GM21515 (cell line): ENCODE data around the gene NLGN4X.

Experiments used
- ATAC-seq: cut with Tn5 transposase; IDR thresholded peaks from one replicate; pipeline ENCODE4 v1.9.1; 2021; ENCODE audit not compliant: unreplicated experiment

Gene NLGN4X

GRCh38 chrX:5876984-5877596 lies 351.6 kb downstream of the NLGN4X start:
- ATAC-seq = no peak

GRCh38 chrX:5870238-5870637 lies 358.4 kb downstream of the NLGN4X start:
- ATAC-seq = no peak

- ATAC-seq = no peak
Observed at GRCh38 chrX:5869786-5870185, 358.9 kb downstream of the NLGN4X start.

GRCh38 chrX:5867778-5868177 lies 360.9 kb downstream of the NLGN4X start:
- ATAC-seq = no peak

GRCh38 chrX:5857232-5857631 lies 371.4 kb downstream of the NLGN4X start:
- no peak for ATAC-seq

- no peak for ATAC-seq
Observed at GRCh38 chrX:5852941-5853340, 375.7 kb downstream of the NLGN4X start.

GRCh38 chrX:5842601-5843000 lies 386.1 kb downstream of the NLGN4X start:
- ATAC-seq = no peak
